Loucy (cell line): ENCODE data around the gene DAG1.

ENCODE experiments used
- CTCF ChIP-seq: fragments of 200-600 bp; sonication (generic); conservative IDR thresholded peaks from 2 replicates; pipeline ENCODE4 v1.5.1; 2014; ENCODE audit warnings: mild to moderate bottlenecking, antibody characterized with exemption, low read length
- EZH2phosphoT487 ChIP-seq: fragments of 200-600 bp; IDR thresholded peaks from 2 replicates; pipeline ENCODE4 v1.6.1; 2018; ENCODE audit warnings: antibody characterized with exemption, mild to moderate bottlenecking, moderate library complexity, borderline replicate concordance

DNA sequence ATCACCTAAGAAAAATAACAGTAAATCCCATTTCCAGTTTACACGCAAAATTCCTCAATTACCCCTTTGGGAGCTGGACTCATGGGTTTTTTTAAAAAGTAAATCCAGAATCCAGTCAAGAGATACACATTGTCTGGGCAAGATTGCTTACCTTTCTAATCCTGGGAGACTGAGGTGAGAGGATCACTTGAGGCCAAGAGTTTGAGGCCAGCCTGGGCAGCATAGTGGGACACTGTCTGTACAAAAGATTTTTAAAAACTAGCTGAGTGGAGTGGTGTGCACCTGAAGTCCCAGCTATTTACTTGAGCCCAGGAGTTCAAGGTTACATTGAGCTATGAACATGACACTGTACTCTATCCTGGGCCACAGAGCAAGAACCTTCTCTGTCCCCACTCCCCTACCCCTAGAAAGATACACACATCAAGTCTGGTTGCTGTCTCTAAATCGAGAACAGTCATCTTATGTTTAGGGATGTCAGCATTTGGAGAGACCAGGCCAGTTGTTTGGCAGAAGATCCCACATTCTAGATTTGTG, 39.0 kb downstream of the DAG1 start:
- no peak for TF ChIP-seq CTCF
- no peak for TF ChIP-seq EZH2phosphoT487
